Pericardium fibroblast (primary cell): ENCODE results near the gene VPS50. TPM values are rescaled to one million over a fixed set of nuclear protein-coding genes. Genes with fewer than 3 reads are reported as not detected.

ENCODE experiments used
- total RNA-seq: library from RNA; depleted of rRNA; stranded (reverse); fragments of >200 nt; gene quantifications from 2 replicates; pipeline ENCODE4 v1.2.3, GENCODE V29; 2015

VPS50 gene
- 8.9 and 10.0 TPM in 2 replicates for total RNA-seq

GRCh38 chr7:93231799-93232672 lies at the start of gene VPS50:
TSS of gene VPS50 (plus strand) at chr7:93232366. CDS start at chr7:93232468, 102 bp downstream.

GRCh38 chr7:93226310-93226709 lies 5.9 kb upstream of the VPS50 start, which contains the start of gene HEPACAM2:
TSS of gene HEPACAM2 (minus strand) at chr7:93226469.

Other genes starting within 250 kb of the VPS50 start
- 4.5 and 7.8 TPM in 2 replicates for gene SAMD9, start 114.4 kb upstream of the VPS50 start, total RNA-seq
- gene SAMD9L, start 84.0 kb upstream of the VPS50 start, total RNA-seq, result 3.0 and 8.8 TPM in 2 replicates
- not detected in 2 replicates for gene HEPACAM2, start 5.9 kb upstream of the VPS50 start, total RNA-seq